ENCODE measurements around the gene CRIP3.
A peak's percentile ranks its signal among the peaks of the same experiment; 100 is the strongest.
"Not testable (repeated sequence)": the region's sequence is repeated elsewhere in the genome, so short reads cannot be mapped to it uniquely, and the experiment has no call there.

The CRIP3 gene

GRCh38 chr6:43308990-43309477, 408 bp upstream of the CRIP3 start:
- Histone ChIP-seq H3K4me3 (ENCODE audit: low read depth in 1 of 2, low read length in 2 of 2) (peak overlapping the region; percentile 64 to 66), H3K27ac (ENCODE audit: low read depth, low read length) (no peak overlapping the region)

GRCh38 chr6:43307451-43308100, 1.1 kb downstream of the CRIP3 start:
- Histone ChIP-seq H3K27ac (ENCODE audit: low read depth, low read length) (no peak overlapping the region), H3K9ac (ENCODE audit: low read depth in 1 of 2, low read length in 2 of 2) (no peak overlapping the region), H3K27me3 (ENCODE audit: control insufficient read depth in 1 of 2, insufficient read depth in 2 of 2, low read length in 2 of 2) (peaks cover 0 to 6% of the 10 kb centered on the region in 2 donors), H3K36me3 (ENCODE audit: control insufficient read depth in 1 of 2, insufficient read depth in 2 of 2, low read length in 2 of 2) (no peaks in the 10 kb centered on the region), H3K4me3 (ENCODE audit: low read depth in 1 of 2, low read length in 2 of 2) (no peak overlapping the region), H3K4me1 (ENCODE audit: control insufficient read depth in 1 of 2, insufficient read depth in 2 of 2, low read length in 2 of 2) (peaks cover 6 to 12% of the 10 kb centered on the region in 2 donors), H3K9me3 (ENCODE audit: control insufficient read depth in 1 of 2, low read length in 2 of 2) (no peaks in the 10 kb centered on the region)

More at GRCh38 chr6:43308990-43309477, 408 bp upstream of the CRIP3 start:
- peak overlapping the region; percentile 29 to 33 for H3K9ac ChIP-seq (ENCODE audit: low read depth in 1 of 2, low read length in 2 of 2)
- H3K9me3 ChIP-seq (ENCODE audit: control insufficient read depth in 1 of 2, low read length in 2 of 2) = no peaks in the 10 kb centered on the region
- peaks cover 0 to 6% of the 10 kb centered on the region in 2 donors for H3K27me3 ChIP-seq (ENCODE audit: control insufficient read depth in 1 of 2, insufficient read depth in 2 of 2, low read length in 2 of 2)
- H3K36me3 ChIP-seq (ENCODE audit: control insufficient read depth in 1 of 2, insufficient read depth in 2 of 2, low read length in 2 of 2) = no peaks in the 10 kb centered on the region
- H3K4me1 ChIP-seq (ENCODE audit: control insufficient read depth in 1 of 2, insufficient read depth in 2 of 2, low read length in 2 of 2) = peaks cover 6 to 12% of the 10 kb centered on the region in 2 donors

- Histone ChIP-seq H3K27me3 (ENCODE audit: control insufficient read depth in 1 of 2, insufficient read depth in 2 of 2, low read length in 2 of 2) (peaks cover 0 to 6% of the 10 kb centered on the region in 2 donors), H3K27ac (ENCODE audit: low read depth, low read length) (no peak overlapping the region), H3K4me3 (ENCODE audit: low read depth in 1 of 2, low read length in 2 of 2) (no peak overlapping the region), H3K9ac (ENCODE audit: low read depth in 1 of 2, low read length in 2 of 2) (no peak overlapping the region), H3K9me3 (ENCODE audit: control insufficient read depth in 1 of 2, low read length in 2 of 2) (no peaks in the 10 kb centered on the region), H3K4me1 (ENCODE audit: control insufficient read depth in 1 of 2, insufficient read depth in 2 of 2, low read length in 2 of 2) (peaks cover 6 to 12% of the 10 kb centered on the region in 2 donors), H3K36me3 (ENCODE audit: control insufficient read depth in 1 of 2, insufficient read depth in 2 of 2, low read length in 2 of 2) (no peaks in the 10 kb centered on the region)
Measured at GRCh38 chr6:43306086-43306485, 2.5 kb downstream of the CRIP3 start.

- H3K27ac ChIP-seq (ENCODE audit: low read depth, low read length) = no peak overlapping the region
- peaks cover 0 to 6% of the 10 kb centered on the region in 2 donors for H3K27me3 ChIP-seq (ENCODE audit: control insufficient read depth in 1 of 2, insufficient read depth in 2 of 2, low read length in 2 of 2)
- no peaks in the 10 kb centered on the region for H3K36me3 ChIP-seq (ENCODE audit: control insufficient read depth in 1 of 2, insufficient read depth in 2 of 2, low read length in 2 of 2)
- no peak overlapping the region for H3K4me3 ChIP-seq (ENCODE audit: low read depth in 1 of 2, low read length in 2 of 2)
- no peaks in the 10 kb centered on the region for H3K9me3 ChIP-seq (ENCODE audit: control insufficient read depth in 1 of 2, low read length in 2 of 2)
- no peak overlapping the region for H3K9ac ChIP-seq (ENCODE audit: low read depth in 1 of 2, low read length in 2 of 2)
- peaks cover 6 to 12% of the 10 kb centered on the region in 2 donors for H3K4me1 ChIP-seq (ENCODE audit: control insufficient read depth in 1 of 2, insufficient read depth in 2 of 2, low read length in 2 of 2)
Measured at GRCh38 chr6:43304882-43305281, 3.7 kb downstream of the CRIP3 start.

- no peaks in the 10 kb centered on the region for H3K36me3 ChIP-seq (ENCODE audit: control insufficient read depth in 1 of 2, insufficient read depth in 2 of 2, low read length in 2 of 2)
- H3K9me3 ChIP-seq (ENCODE audit: control insufficient read depth in 1 of 2, low read length in 2 of 2) = no peaks in the 10 kb centered on the region
- peaks cover 0 to 6% of the 10 kb centered on the region in 2 donors for H3K27me3 ChIP-seq (ENCODE audit: control insufficient read depth in 1 of 2, insufficient read depth in 2 of 2, low read length in 2 of 2)
- no peak overlapping the region for H3K27ac ChIP-seq (ENCODE audit: low read depth, low read length)
- no peak overlapping the region for H3K9ac ChIP-seq (ENCODE audit: low read depth in 1 of 2, low read length in 2 of 2)
- peaks cover 6 to 12% of the 10 kb centered on the region in 2 donors for H3K4me1 ChIP-seq (ENCODE audit: control insufficient read depth in 1 of 2, insufficient read depth in 2 of 2, low read length in 2 of 2)
- no peak overlapping the region for H3K4me3 ChIP-seq (ENCODE audit: low read depth in 1 of 2, low read length in 2 of 2)
Measured at GRCh38 chr6:43304361-43304760, 4.3 kb downstream of the CRIP3 start.

- H3K27me3 ChIP-seq (ENCODE audit: control insufficient read depth in 1 of 2, insufficient read depth in 2 of 2, low read length in 2 of 2) = peaks cover 0 to 6% of the 10 kb centered on the region in 2 donors
- H3K36me3 ChIP-seq (ENCODE audit: control insufficient read depth in 1 of 2, insufficient read depth in 2 of 2, low read length in 2 of 2) = no peaks in the 10 kb centered on the region
- H3K4me1 ChIP-seq (ENCODE audit: control insufficient read depth in 1 of 2, insufficient read depth in 2 of 2, low read length in 2 of 2) = peaks cover 6 to 8% of the 10 kb centered on the region in 2 donors
- H3K9me3 ChIP-seq (ENCODE audit: control insufficient read depth in 1 of 2, low read length in 2 of 2) = no peaks in the 10 kb centered on the region
- H3K27ac ChIP-seq (ENCODE audit: low read depth, low read length) = no peak overlapping the region
- H3K9ac ChIP-seq (ENCODE audit: low read depth in 1 of 2, low read length in 2 of 2) = no peak overlapping the region
- no peak overlapping the region for H3K4me3 ChIP-seq (ENCODE audit: low read depth in 1 of 2, low read length in 2 of 2)
Measured at GRCh38 chr6:43303751-43304331, 4.8 kb downstream of the CRIP3 start.

GRCh38 chr6:43303006-43303405, 5.6 kb downstream of the CRIP3 start:
- not testable (repeated sequence) for H3K36me3 ChIP-seq (ENCODE audit: control insufficient read depth in 1 of 2, insufficient read depth in 2 of 2, low read length in 2 of 2); H3K9me3 ChIP-seq (ENCODE audit: control insufficient read depth in 1 of 2, low read length in 2 of 2); H3K9ac ChIP-seq (ENCODE audit: low read depth in 1 of 2, low read length in 2 of 2); H3K27ac ChIP-seq (ENCODE audit: low read depth, low read length); H3K27me3 ChIP-seq (ENCODE audit: control insufficient read depth in 1 of 2, insufficient read depth in 2 of 2, low read length in 2 of 2); H3K4me3 ChIP-seq (ENCODE audit: low read depth in 1 of 2, low read length in 2 of 2)
- peaks cover 7 to 13% of the 10 kb centered on the region in 2 donors for H3K4me1 ChIP-seq (ENCODE audit: control insufficient read depth in 1 of 2, insufficient read depth in 2 of 2, low read length in 2 of 2)

GRCh38 chr6:43302126-43302525, 6.5 kb downstream of the CRIP3 start:
- H3K27ac ChIP-seq (ENCODE audit: low read depth, low read length) = no peak overlapping the region
- H3K4me1 ChIP-seq (ENCODE audit: control insufficient read depth in 1 of 2, insufficient read depth in 2 of 2, low read length in 2 of 2) = peaks cover 11 to 22% of the 10 kb centered on the region in 2 donors
- no peaks in the 10 kb centered on the region for H3K9me3 ChIP-seq (ENCODE audit: control insufficient read depth in 1 of 2, low read length in 2 of 2)
- H3K27me3 ChIP-seq (ENCODE audit: control insufficient read depth in 1 of 2, insufficient read depth in 2 of 2, low read length in 2 of 2) = no peaks in the 10 kb centered on the region
- H3K9ac ChIP-seq (ENCODE audit: low read depth in 1 of 2, low read length in 2 of 2) = no peak overlapping the region
- no peak overlapping the region for H3K4me3 ChIP-seq (ENCODE audit: low read depth in 1 of 2, low read length in 2 of 2)
- no peaks in the 10 kb centered on the region for H3K36me3 ChIP-seq (ENCODE audit: control insufficient read depth in 1 of 2, insufficient read depth in 2 of 2, low read length in 2 of 2)

GRCh38 chr6:43301081-43301870, 7.3 kb downstream of the CRIP3 start:
- no peak overlapping the region for H3K27ac ChIP-seq (ENCODE audit: low read depth, low read length)
- H3K9me3 ChIP-seq (ENCODE audit: control insufficient read depth in 1 of 2, low read length in 2 of 2) = no peaks in the 10 kb centered on the region
- no peaks in the 10 kb centered on the region for H3K27me3 ChIP-seq (ENCODE audit: control insufficient read depth in 1 of 2, insufficient read depth in 2 of 2, low read length in 2 of 2)
- peaks cover 11 to 26% of the 10 kb centered on the region in 2 donors for H3K4me1 ChIP-seq (ENCODE audit: control insufficient read depth in 1 of 2, insufficient read depth in 2 of 2, low read length in 2 of 2)
- H3K4me3 ChIP-seq (ENCODE audit: low read depth in 1 of 2, low read length in 2 of 2) = no peak overlapping the region
- H3K9ac ChIP-seq (ENCODE audit: low read depth in 1 of 2, low read length in 2 of 2) = no peak overlapping the region
- H3K36me3 ChIP-seq (ENCODE audit: control insufficient read depth in 1 of 2, insufficient read depth in 2 of 2, low read length in 2 of 2) = no peaks in the 10 kb centered on the region

Measured in duodenal mucosa (tissue), 2 donors.